Measurements from ENCODE around the gene ADI1.

ADI1 gene

GRCh38 chr2:3479430-3480320 is 39.7 kb downstream of the ADI1 start:
- DNase-seq, result no peak

GRCh38 chr2:3478846-3479385 is 40.4 kb downstream of the ADI1 start:
- no peak for DNase-seq

- no peak for DNase-seq
Observed at GRCh38 chr2:3476985-3477327, 42.4 kb downstream of the ADI1 start.

GRCh38 chr2:3476321-3476984 is 42.9 kb downstream of the ADI1 start:
- no peak for DNase-seq

DNA sequence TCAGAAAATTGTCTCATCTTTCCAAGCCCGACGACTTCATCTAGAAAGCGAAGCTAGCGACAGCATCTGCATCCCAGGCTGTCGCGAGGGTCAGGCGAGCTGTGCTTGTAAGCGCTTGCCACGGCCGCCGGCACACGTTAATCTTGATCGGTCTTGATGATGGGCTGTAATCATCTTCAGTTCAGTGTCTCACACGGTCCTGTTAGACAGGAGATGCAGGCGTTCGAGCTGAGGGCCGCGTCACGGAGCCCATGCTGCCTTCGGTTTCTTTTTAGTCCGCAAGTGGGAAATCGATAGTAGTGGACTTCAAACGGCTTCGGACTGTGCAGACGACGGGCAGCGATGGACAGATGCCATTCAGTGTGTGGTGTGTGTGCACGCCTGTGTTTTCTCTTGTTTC is 43.6 kb downstream of the ADI1 start:
- DNase-seq, result no peak

- no peak for DNase-seq
Observed at GRCh38 chr2:3472966-3473365, 46.4 kb downstream of the ADI1 start.

DNA sequence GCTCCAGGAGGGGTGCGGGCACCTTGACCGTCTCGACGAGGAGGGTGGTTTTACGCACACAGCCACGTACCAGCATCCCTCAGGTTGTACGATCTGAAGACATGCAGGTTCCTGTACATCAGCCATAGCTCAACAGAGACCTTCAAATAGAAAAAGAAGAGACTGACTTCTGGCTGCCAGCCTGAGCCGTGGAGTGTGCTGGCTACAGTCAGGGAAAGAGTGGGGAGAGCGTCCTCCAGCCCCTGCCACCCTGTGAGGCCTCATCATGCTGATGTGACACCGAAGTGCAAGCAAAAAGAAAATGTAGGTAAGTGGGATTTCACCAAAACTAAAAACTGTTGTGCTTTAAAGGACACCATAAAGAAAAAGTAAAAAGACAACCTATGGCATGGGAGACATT is 47.0 kb downstream of the ADI1 start:
- no peak for DNase-seq

DNA sequence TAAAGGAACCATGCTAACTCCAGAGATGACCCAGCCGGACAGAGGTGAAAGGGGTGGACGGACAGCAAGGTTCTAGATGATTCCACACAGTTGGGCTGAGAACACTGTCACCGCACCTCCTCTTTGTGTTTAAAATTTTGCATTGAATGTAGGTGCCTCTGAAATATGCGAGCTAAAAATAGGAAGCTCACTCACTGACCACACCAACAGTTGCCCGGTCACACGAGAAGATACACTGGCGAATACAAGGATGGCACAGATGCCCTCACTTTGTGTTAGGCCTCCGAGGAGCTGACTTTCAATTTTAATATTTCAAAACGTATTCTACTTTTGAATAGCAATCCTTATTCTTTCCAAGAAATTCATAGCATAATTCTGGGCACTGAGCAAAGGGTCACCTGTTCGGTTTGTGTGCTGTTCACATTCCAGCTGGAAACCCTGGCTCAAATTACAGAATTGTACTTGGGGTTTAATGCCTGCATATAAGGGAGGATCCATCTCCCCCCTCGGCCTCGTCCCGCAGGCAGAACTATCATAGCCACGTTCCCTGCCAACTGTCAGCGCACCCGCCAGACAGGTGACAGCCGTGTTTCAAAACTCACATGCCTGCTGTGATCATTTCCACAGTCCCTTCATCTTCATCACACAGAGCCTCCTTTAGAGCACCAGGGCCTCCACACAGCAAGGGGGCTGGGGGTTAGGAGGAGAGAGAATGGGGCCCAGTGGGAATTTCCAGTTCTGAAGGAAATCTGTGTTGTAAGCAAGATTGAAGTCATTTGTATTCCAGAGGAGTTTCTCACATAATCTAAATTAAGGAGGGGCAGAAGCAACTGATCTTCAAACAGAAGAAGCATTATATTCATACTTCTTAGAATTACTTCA is 48.2 kb downstream of the ADI1 start:
- DNase-seq, result no peak

- no peak for DNase-seq
Observed at GRCh38 chr2:3470166-3470651, 49.1 kb downstream of the ADI1 start.

GRCh38 chr2:3469486-3469885 is 49.8 kb downstream of the ADI1 start:
- no peak for DNase-seq

DNA sequence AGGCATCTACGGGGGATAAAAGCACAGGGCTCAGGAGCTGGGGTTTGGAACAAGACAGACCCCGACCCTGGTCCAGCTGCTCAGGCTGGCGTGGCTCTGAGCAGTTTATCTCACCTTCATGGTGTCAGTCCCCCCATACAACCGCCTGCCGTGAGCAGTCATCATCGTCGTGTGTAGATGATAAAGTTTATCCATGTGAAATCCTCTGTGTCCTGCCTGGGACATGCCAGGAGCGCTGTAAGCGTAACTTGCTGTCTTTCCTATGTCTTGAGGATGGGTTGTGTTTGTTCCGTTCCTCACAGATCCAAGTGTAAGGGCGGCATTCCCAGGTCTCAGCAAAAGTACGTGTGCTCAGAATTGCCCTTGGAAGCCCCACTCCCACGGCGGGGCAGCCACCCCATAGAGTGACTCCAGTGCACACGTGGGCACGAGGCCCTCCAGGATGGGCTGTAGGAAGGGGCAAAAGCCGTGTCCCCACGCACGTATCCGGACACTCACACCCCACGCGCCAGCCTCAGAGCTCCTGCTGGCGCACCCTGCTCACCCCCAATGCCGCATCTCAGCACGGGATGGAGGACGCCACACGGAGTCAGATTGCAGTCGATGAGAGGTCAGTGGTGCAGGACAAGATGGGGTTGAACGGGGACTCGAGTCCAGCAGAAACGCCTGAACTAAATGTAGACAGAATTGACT is 50.9 kb downstream of the ADI1 start:
- no peak for DNase-seq

DNA sequence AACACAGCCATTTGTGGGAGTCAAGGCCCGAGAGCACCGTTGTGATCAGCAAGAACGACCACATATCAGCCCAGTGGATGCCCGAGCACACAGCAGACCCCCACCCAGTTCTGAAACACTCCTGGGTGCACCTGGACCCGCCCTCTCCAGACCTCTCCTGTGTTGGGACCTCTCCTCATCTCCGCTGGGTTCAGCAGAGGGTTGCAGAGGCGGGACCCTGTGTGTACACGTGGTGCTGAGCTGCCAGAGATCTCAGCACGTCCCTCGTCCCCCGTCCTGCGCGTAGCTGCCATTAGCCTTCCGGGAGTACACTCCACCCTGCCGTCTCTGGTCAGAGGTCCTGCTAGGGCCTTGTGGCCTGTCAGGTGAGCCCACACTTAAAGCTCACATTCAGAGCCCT is 51.7 kb downstream of the ADI1 start:
- DNase-seq, result no peak

DNA sequence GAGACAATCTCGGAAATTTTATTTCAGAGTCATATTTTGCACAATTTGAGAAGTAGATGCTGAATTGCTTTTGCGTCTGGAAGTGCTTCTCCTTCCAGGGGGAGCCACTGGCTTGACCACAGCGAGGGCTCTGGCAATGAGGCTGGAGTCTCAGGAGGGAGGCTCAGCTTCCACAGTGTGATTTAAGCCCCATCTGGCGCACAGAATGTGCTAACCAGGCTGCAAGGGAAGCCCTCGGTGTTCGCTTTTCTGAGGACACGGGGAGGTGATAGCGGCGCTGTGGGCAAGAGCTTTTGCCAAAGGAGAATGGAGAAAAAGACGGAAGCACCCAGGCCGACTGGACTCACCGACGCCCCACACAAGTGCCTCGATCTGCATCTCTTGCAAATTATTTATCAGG is 52.4 kb downstream of the ADI1 start:
- DNase-seq, result no peak

DNA sequence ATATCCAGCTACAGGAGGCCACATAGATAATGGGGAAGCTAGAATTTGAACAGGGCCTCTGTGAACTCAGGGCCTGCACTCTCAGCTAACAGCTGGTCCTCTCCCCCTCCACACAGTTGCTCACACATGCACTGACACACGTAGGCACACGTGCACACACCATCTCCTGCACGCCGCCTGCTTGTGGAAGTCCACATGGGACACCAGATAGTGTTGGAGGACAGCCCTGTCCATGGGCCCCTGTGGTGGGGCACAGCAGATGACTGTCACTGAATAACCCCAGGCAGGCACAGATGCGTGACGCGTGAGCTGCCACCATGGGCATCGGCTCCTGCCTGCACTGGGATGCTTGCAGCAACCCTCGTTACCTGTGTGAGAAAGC is 52.9 kb downstream of the ADI1 start:
- no peak for DNase-seq

DNA sequence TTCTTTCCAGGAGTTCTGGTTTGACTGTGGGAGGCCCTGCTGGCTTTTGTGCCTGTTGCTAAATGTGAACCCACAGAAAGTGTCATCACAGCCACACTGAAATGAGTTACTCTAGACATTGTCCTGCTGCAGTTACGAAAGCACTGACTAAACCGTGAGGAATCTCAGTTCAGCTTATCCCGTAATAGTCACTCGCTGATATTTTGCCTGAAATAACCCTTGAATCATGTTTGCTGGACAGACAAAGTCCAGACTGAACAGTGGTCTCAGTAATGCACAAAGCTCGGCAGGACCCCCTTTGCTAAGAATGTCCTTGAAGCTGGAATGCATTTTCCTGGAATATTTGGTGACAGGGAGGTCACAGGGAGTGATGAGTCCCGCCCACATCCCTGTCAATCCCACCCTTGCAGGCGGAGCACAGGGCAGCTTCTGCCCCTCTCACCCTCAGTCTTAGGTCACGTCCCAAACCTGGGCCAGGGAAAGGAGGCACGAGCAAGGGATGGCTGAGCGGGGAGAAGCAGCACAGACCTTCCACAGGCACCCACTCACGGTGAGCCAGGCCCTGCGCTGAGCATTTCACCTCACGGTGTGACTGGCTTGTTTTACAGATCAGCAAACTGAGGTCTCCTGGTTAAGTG is 53.4 kb downstream of the ADI1 start:
- DNase-seq, result no peak

DNA sequence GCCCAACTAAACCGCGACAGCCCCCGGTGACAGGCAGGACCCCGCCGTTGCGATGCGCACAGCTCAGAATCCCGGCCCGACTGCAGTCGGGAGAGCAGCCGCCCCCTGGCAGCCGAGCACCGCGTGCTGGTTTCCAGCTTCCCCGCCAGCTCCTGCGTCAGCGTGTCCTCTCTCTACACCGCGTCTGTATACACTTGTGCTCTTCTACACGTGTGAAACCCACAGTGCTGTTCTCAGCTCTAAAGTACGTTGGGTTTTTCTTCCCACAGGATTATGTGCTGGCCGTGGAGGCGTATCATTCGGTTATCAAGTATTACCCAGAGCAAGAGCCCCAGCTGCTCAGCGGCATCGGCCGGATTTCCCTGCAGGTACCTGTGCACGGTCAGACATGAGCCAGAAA is 54.0 kb downstream of the ADI1 start:
- no peak for DNase-seq

GRCh38 chr2:3464401-3465005 is 54.8 kb downstream of the ADI1 start:
- DNase-seq, result no peak

- DNase-seq, result no peak
Observed at GRCh38 chr2:3463944-3464343, 55.4 kb downstream of the ADI1 start.

- no peak for DNase-seq
Observed at GRCh38 chr2:3463186-3463835, 56.0 kb downstream of the ADI1 start.

DNA sequence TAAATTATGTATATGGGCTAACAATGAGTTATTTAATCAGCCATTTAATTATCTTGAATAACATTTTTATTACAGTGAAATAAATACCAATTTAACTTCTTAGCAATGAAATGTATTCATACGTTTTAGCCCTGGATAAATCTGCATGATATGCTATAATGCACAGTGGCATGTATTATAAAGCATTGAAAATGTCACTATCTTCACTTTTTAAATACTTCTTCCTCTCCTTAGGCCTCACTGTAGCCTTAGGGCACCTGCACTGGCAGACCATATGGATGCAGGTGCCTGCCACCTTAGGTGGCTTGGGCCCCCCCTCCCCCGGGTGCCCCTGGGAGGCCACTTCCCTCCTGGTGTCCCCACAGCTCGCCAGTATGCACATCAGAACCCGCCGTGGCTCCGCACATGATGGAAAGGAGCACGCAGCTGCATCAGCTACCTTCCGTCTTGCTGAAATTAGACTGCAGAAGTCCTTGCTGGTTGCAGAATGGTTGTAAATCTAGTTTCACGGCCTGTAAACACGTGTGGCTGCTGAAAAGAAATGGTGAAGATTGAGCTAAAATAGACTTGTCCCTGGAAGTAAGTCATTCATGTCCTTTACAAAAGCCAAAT is 56.7 kb downstream of the ADI1 start:
- no peak for DNase-seq
